HG03354 (cell line): ENCODE results near the gene HOXD10.

ENCODE experiments used
- ATAC-seq: cut with Tn5 transposase; IDR thresholded peaks from one replicate; pipeline ENCODE4 v1.9.1; 2021; ENCODE audit warnings: mild to moderate bottlenecking; ENCODE audit not compliant: unreplicated experiment, poor library complexity, severe bottlenecking

Gene HOXD10

GRCh38 chr2:176145085-176145969, 28.7 kb downstream of the HOXD10 start:
- ATAC-seq, result no peak

DNA sequence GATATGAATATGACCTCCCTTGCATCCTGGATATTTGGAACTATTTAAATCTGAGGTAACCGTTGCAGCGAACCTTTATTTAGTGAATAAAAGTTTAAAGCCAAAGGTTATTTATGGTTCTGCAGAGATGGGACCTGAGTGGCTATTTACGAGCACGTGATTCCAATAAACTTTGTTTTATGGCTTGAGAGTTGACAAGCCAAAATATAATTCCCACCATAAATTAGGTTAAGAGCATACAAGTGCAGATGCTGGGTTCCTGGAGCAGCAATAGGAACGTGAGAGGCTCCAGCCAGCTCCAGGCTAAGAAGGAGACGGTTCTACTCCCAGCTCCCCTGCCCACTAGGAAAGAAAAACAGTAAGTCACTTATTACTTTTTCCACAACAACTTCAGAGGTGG, 29.5 kb downstream of the HOXD10 start:
- no peak for ATAC-seq

GRCh38 chr2:176146645-176147044, 30.1 kb downstream of the HOXD10 start:
- no peak for ATAC-seq

DNA sequence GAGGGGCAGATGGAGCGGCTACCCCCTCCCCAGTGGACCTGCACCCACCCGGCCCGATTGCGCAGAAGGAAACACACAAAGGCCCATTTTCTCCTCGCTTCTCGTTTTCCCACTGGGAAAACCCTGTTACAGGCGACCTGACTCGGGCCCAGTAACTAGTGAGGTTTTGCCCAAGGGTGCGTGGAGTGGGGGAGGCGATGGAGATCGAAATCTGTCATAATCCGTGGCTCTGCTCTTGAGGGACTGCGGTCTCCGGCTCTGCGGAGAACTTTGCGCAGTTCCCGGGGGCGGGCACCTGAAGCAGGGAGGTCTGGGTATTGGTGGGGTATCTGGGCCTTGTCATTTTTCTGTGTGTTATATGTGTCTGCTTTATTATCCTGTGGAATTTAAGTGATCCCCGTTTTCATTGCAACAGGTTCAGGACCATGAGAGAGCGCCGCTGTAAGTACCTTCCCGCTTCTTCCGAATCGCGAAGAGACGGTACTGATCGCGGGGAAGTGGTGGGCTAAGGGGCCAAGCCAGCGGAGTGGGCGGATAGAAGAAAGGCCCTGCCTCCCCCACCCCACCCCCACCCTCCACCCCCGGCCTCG, 30.7 kb downstream of the HOXD10 start:
- ATAC-seq, result no peak

DNA sequence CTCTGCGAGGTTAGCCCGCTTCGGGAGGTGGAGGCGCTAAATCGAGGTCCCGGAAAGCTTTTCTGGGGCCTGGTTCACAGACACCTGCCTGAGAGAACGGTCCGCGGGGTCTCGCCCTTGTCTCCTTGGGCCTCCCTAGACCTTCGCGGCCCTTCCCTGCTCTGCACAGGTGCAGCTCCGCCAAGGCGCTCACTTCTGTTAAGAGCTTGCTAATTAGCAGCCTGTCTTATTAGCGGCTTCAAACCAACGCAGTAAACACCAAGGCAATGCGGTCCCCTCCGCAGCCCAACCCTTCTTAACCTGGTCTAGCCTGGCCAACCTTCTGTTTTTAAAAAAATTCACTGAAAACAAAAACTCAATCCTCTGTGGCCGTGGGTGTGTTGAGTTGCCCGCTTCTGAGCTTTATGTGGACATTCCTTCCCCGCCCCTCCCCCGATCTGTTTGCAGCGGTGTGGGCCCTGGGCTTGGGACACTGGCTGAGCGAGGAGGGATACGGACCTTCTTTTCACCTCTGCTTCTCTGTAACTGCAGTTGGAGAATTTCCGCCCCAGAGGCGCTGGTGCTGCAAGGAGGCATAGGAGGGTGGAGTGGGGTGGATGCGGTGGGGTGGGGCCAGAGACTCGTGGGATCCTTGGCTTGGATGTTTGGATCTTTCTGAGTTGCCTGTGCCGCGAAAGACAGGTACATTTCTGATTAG, 31.4 kb downstream of the HOXD10 start:
- no peak for ATAC-seq

GRCh38 chr2:176148751-176149421, 32.3 kb downstream of the HOXD10 start:
- no peak for ATAC-seq

DNA sequence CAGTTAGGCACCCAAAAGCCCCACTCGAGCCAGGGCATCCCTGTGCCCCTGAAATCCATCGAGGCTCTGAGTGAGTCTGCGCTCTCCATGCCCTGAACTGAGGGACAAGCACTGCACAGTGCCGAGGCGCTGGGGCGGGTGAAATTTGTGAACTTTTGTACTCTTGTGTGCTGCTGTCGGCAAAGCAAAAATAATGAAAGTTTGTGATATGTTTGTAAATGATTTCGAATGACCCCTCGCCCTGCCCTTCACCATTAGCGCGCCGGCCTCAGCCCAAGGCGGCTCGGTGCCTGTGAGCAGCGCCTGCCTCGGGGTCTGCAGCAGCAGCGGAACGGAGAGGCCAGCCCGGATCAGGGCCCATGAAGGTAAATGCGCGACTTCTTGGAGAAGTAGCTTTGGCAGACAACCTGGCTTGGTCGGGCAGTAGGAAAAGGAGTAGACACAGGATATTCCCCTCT, 32.9 kb downstream of the HOXD10 start:
- ATAC-seq, result no peak

- no peak for ATAC-seq
These were observed 33.5 kb downstream of the HOXD10 start for GRCh38 chr2:176149939-176150583.

GRCh38 chr2:176150584-176151441, 34.2 kb downstream of the HOXD10 start:
- ATAC-seq, result no peak

- ATAC-seq, result no peak
These were observed 35.1 kb downstream of the HOXD10 start, which contains the start of gene HOXD4 for GRCh38 chr2:176151442-176152287. TSS of gene HOXD4 (plus strand) at chr2:176151550. CDS start at chr2:176151634, 84 bp downstream.

- no peak for ATAC-seq
These were observed 36.0 kb downstream of the HOXD10 start for GRCh38 chr2:176152350-176153181.

DNA sequence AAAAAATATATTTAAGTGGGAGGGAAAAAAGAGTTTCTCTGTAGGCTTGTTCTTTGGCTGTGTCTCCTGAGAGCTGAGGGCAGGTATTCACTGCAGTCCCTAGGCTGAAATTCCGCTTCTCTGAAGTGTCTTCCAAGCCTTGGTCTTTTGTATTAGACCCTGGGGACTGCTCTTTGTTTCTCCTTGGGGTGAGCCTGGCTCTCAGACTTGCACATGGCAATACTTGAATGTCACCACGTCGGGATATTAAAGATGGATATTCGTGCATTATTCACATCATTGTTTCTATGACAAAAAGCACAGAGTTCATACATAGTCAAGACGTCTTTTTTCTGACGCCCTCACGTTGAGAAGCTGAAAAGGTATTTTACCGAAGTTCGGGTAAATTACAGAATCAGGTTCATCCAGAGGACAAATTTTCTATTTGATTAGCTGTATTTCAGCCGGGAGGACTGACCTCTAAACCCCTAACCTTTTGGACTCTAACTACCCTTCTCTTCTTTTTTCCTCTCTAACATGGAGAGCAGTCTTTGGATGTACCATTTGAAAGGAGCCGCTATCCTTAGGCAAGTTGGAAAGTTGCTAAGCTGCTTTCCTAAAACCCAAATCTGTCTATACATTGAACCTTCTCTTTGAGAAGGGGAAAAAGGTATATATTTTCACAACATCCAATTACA, 38.1 kb downstream of the HOXD10 start:
- ATAC-seq, result no peak

DNA sequence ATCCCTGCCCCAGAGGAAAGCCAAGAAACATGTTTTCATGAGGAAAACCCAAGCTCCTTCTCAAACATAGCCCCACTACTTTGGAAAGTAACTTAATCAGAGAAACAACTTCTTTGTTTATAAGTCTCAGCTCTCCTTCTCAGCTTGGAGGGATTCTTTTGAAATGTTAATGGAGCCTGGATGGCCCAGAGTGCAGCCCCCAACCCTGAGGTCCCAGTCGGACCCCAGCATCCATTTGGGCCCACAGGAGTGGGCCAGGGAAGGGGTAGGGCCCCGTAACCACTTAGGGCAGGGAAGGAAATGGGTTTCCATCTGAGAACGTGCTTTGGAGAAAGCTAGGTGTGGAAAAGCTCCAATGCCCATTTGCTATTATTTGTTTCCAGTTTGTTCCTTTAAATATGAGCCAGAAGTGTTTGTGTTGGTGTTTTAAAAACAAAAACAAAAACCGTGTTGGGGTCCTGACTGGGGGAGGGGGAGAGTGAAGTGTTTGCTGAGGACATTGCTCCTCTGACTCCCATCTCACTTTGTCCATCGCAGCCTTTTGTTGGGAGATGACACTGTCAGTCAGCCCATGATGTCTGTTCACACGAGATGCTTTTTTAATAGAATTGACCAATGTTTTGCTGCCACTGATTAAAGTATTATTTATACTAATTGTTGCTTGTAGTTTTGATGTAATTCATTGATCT, 38.9 kb downstream of the HOXD10 start:
- ATAC-seq, result no peak

DNA sequence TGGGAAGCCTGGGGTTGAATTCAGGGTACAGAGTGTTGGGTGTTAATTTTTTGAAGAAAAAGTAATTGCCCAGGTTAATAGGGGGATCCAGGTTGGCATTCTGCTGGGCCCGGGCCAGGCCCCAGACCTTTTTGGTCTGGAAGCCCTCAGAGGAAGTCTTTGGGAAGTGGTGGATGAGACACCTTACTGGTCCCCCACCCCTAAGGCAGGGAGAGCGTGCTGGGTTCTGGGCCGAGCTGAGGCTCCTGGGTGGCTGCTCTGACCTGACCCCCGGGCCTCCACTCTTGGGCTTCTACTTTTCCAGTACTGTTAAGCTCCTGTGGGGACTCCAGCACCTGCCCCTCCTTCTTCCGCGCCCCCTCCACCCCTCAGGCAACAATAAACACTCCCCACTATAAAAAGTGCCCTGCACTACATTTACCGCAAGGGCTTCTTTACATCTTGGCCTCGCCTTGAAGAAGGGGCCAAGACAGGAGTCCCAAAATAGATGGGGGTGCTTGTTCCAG, 39.8 kb downstream of the HOXD10 start:
- no peak for ATAC-seq

DNA sequence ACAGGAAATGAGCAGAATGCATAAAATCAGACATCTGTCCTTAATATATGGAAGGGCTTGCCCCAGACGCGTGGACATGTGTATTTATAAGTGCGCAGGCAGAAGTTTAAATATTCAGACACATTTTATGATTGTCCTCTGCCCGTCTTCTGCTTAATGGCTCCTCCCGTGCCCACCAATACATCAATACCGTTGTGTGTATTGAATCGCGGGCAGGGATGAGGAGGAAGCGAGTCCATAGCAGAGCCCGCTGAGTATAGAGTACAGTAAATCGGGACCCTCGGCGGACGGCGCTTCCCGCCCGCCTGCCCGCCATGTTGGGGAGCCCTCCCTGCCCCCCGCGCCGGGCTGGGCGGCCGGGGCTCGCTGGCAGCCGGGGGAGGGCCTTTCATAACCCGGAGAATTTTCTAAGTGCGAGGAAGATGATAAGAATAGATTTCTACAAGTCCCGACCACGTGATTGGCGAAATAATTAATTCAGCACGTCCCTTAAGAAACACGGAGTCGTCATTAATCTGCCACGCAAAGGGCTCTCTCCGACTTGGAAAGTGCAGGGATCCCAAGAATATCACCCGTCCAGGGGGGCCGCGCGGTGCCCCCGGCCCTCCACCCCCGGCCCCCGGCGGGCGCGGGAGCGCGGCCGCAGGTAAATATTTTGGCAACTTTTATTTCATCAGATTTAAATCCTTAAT, 40.4 kb downstream of the HOXD10 start, which contains the start of gene HOXD3:
TSS of gene HOXD3 (plus strand) at position 501 of the 692 bp plus-strand sequence. CDS start 11,808 bp downstream, outside the sequence.
- no peak for ATAC-seq
